Right atrium auricular region (tissue), 2 donors: ENCODE data around the gene PTPRN2. TPM values are rescaled to one million over a fixed set of nuclear protein-coding genes. Genes with fewer than 3 reads are reported as not detected.

Source experiments
- DNase-seq: peaks from one replicate; pipeline ENCODE4 v3.0.0-alpha.2; 2019; ENCODE audit warnings: low spot score
- H3K27ac ChIP-seq, 2 donors: fragments of 200-600 bp; sonication (generic); 1 replicate in 1 of 2; 2 replicates in 1 of 2; pipeline ENCODE4 v1.5.1; 2016 to 2019
- H3K27me3 ChIP-seq, 2 donors: fragments of 200-600 bp; sonication (generic); one replicate each; pipeline versions ENCODE4 v1.5.1 to v1.6.0; 2017 to 2019
- H3K36me3 ChIP-seq: fragments of 200-600 bp; sonication (generic); one replicate; pipeline ENCODE4 v1.5.1; 2016
- H3K4me1 ChIP-seq, 2 donors: fragments of 200-600 bp; sonication (generic); one replicate each; pipeline versions ENCODE4 v1.5.1 to v1.6.0; 2017 to 2019
- H3K4me3 ChIP-seq, 2 donors: fragments of 200-600 bp; sonication (generic); 1 replicate in 1 of 2; 2 replicates in 1 of 2; pipeline ENCODE4 v1.5.1; 2017 to 2019; ENCODE audit warnings: mild to moderate bottlenecking in 1 of 2, moderate library complexity in 1 of 2
- H3K9me3 ChIP-seq, 2 donors: fragments of 200-600 bp; sonication (generic); one replicate each; pipeline ENCODE4 v1.5.1; 2019
- total RNA-seq, 2 donors: library from RNA; depleted of rRNA; stranded (reverse); fragments of >200 nt; gene quantifications; one replicate each; pipeline ENCODE4 v1.1.0, GENCODE V29; 2016
- TF ChIP-seq, protein P1 (sequence below), 2 donors: fragments of 200-600 bp; sonication (generic); IDR thresholded peaks; one replicate each; pipeline ENCODE4 v1.5.1; 2019; ENCODE audit warnings: antibody characterized with exemption in 2 of 2

PTPRN2 gene
- total RNA-seq, 2 donors from 2014 or later = 2.6 to 2.7 TPM

DNA sequence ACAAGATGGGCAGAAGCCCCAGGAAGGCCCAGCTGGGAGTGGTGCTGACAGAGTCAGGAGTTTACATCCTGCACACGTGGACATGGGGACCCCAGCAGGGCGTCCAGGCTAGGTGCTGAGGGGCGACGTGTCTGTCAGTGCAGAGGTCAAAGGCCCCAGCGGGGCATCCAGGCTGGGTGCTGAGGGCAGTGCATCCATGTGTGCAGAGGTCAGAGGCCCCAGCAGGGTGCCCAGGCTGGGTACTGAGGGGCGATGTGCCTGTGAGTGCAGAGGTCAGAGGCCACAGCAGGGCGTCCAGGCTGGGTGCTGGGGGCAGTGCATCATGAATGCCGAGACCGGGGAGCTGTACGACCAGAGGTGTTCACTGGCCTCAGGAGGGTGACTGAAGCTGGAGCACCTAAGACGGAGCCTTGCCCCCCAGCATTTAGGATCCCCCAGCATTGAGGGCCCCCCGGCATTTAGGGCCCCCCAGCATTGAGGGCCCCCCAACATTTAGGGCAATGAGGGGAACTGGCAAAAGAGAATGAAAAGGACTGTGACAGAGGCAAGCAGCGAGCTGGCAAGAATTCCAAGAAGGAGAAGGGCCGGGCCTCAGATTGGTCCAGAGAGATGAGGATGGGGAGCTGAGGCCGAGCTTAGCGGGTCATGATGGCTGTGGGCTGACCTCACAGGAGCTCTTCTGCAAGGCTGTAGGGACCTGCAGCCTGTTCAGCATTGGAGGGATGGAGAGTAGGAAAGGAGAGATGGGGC, 474.9 kb downstream of the PTPRN2 start:
- no peak overlapping the region for H3K27ac ChIP-seq
- TF ChIP-seq, protein P1, sequence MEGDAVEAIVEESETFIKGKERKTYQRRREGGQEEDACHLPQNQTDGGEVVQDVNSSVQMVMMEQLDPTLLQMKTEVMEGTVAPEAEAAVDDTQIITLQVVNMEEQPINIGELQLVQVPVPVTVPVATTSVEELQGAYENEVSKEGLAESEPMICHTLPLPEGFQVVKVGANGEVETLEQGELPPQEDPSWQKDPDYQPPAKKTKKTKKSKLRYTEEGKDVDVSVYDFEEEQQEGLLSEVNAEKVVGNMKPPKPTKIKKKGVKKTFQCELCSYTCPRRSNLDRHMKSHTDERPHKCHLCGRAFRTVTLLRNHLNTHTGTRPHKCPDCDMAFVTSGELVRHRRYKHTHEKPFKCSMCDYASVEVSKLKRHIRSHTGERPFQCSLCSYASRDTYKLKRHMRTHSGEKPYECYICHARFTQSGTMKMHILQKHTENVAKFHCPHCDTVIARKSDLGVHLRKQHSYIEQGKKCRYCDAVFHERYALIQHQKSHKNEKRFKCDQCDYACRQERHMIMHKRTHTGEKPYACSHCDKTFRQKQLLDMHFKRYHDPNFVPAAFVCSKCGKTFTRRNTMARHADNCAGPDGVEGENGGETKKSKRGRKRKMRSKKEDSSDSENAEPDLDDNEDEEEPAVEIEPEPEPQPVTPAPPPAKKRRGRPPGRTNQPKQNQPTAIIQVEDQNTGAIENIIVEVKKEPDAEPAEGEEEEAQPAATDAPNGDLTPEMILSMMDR (IDR thresholded peaks at IDR 0.05) = no peak
- no peaks in the 10 kb centered on the region for H3K27me3 ChIP-seq
- peak; percentile 16 for DNase-seq
- H3K4me1 ChIP-seq = no peaks in the 10 kb centered on the region
- H3K36me3 ChIP-seq = no peaks in the 10 kb centered on the region
- no peak overlapping the region for H3K4me3 ChIP-seq
- H3K9me3 ChIP-seq = peaks cover 0 to 22% of the 10 kb centered on the region in 2 donors

DNA sequence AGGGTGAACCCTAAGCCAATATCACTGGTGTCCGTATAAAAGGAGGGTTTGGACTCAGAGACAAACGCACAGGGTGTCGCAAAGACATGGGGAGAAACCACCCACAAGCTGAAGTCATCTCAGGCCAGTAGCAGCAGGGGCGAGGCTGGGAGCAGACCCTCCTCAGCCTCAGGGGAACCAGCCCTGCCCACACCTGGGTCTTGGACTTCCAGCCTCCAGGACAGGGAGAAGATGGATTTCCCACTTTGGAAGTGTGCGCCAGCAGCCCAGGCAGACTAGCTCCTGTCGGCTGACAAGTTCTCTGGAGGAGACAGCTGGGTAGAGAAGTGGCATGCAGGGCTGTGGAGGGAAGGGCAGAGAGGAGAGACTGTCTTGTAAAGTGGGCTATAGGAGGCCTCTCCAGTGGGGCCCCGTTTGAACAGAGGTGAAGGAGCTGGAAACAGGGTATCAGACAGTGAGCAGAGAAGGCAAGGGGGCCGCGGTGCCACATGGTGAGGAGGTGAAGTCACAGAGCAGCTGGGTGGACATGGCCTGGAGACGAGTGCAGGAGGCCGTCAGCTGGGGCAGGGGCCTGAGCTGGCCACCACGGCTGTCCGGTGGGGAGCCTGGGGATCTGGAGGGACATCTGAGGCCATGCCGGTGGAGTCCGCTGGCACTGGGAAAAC, 475.6 kb downstream of the PTPRN2 start:
- TF ChIP-seq, protein P1 (IDR thresholded peaks at IDR 0.05) = no peak
- Histone ChIP-seq H3K4me1 (no peaks in the 10 kb centered on the region), H3K4me3 (no peak overlapping the region), H3K27me3 (no peaks in the 10 kb centered on the region), H3K9me3 (peaks cover 0 to 14% of the 10 kb centered on the region in 2 donors), H3K27ac (no peak overlapping the region), H3K36me3 (no peaks in the 10 kb centered on the region)
- peak; percentile 40 for DNase-seq

DNA sequence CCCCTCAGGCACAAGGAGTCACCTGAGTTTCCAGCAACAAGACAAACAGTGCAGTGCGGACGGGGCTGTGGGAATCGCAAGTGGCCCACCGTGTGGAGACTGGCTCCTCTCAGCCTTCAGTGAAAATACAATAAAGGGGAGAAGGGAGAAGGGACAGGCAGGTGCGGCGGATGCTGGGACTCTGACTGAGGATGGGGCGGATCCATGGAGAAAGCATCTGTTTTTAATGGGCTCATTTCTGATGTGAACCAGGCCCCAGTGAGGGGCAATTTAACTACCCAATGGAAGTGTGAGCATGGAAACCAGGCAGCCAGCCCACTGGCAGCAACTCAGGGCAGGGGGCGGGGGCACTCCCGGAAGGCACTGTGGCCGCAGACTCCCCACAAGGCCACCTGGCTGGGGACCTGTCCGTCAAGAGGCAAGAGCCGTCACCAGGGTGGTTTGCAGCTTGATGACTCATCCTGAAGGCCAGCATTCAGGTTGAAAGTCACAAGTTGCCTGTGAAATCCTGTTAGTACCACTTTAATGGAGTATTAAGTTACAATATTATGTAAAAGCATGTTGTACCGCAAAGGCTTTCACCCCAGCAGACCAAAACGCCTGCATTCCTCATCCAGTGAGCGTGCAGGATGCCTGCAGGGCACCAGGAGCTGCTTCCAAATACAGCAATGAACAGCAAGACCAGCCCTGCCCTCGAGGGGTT, 476.4 kb downstream of the PTPRN2 start:
- H3K4me1 ChIP-seq = no peaks in the 10 kb centered on the region
- H3K4me3 ChIP-seq = no peak overlapping the region
- no peak overlapping the region for H3K27ac ChIP-seq
- TF ChIP-seq, protein P1 (IDR thresholded peaks at IDR 0.05) = no peak
- H3K9me3 ChIP-seq = peaks cover 0 to 6% of the 10 kb centered on the region in 2 donors
- no peaks in the 10 kb centered on the region for H3K27me3 ChIP-seq
- H3K36me3 ChIP-seq = no peaks in the 10 kb centered on the region
- DNase-seq = peak; percentile 32

DNA sequence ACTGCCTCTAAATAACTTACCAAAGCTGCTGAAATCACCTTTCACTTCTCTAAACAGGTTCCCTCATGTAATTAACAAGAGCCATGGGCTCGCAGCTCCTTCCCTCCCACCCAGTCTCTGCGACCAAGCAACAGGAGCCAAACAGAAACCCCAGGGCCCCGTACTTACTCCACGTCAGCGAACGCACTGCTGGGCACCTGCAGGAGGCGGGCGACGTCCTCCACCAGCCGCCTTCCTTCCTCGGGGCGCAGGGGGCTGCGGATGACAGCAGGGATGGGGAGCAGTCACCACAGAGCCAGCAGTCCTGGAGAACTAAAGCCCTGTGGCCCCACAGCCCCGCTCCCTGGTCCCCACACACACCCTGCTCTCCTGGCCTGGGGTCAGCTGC, 477.0 kb downstream of the PTPRN2 start:
- H3K36me3 ChIP-seq = no peaks in the 10 kb centered on the region
- peak; percentile 46 for DNase-seq
- H3K4me3 ChIP-seq = no peak overlapping the region
- no peaks in the 10 kb centered on the region for H3K4me1 ChIP-seq
- no peak overlapping the region for H3K27ac ChIP-seq
- no peaks in the 10 kb centered on the region for H3K27me3 ChIP-seq
- TF ChIP-seq, protein P1 (IDR thresholded peaks at IDR 0.05) = no peak
- H3K9me3 ChIP-seq = peaks cover 0 to under 1% of the 10 kb centered on the region in 2 donors

DNA sequence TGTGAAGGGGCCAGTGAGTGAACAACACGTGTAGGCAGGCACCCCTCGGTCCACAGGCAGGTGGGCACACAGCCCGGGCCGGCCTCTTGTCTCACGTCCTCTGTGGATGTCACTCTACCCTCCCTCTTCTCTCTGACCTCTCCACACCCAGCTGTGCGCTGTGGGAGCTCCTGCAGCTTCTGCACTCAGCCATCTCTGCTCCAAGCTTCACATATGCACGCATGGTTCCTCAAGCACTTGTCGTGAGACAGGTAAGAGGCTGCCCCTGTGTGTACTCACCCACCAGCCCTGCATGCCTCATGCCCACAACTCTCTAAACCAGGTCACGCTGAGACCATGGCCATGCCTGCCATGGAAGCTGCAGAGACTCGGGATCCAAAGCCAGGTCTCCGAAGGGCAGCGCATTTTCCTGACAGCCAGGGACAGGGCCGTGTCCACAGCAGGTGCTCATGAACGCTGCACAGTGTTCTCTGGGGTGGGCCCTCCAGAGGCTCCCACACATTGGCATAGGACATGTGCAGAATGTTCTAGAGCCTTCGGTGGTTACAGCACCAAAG, 477.5 kb downstream of the PTPRN2 start:
- H3K4me3 ChIP-seq = no peak overlapping the region
- H3K9me3 ChIP-seq = no peaks in the 10 kb centered on the region
- TF ChIP-seq, protein P1 (IDR thresholded peaks at IDR 0.05) = no peak
- H3K36me3 ChIP-seq = no peaks in the 10 kb centered on the region
- no peaks in the 10 kb centered on the region for H3K4me1 ChIP-seq
- H3K27me3 ChIP-seq = no peaks in the 10 kb centered on the region
- H3K27ac ChIP-seq = no peak overlapping the region
- DNase-seq = peak; percentile 28
